ENCODE measurements around the gene ANGPT4.

ANGPT4 gene, protein sequence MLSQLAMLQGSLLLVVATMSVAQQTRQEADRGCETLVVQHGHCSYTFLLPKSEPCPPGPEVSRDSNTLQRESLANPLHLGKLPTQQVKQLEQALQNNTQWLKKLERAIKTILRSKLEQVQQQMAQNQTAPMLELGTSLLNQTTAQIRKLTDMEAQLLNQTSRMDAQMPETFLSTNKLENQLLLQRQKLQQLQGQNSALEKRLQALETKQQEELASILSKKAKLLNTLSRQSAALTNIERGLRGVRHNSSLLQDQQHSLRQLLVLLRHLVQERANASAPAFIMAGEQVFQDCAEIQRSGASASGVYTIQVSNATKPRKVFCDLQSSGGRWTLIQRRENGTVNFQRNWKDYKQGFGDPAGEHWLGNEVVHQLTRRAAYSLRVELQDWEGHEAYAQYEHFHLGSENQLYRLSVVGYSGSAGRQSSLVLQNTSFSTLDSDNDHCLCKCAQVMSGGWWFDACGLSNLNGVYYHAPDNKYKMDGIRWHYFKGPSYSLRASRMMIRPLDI

DNA sequence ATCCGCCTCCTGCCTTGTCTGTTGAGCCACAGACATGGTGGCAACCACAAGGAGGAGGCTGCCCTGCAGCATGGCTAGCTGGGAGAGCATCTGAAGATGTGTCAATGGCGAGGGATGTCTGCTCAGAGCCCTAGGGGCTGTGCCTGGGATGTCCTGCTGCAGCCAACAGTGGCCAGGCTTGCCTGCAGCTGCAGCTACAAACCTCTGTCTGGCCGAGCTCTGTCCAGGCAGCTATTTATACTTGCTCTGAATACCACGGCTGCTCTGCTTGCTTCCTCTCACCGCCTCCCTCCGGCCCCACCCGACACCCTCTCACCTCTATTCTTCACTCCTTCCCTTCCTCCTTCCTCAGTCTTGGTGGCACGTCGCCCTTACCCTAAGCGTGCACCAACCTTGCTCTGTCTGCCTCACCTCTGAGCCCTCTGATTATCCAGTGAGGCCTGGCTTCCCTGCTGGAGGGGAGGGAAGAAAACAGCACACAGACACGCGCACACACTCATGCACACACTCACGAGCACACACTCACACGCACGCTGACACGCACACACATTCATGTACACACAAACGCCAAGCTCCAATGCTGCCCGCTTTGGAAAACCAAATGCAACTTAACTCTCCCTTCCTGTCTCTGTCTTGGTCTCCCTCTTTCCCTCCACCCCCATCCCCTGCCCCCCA, at the start of gene ANGPT4:
Gene ANGPT4, minus strand, starts transcription at position 210 of the 675 bp plus-strand sequence. Its CDS starts 120 bp downstream, at position 90.
- DNase-seq (ENCODE audit: low read depth), result no peak

DNA sequence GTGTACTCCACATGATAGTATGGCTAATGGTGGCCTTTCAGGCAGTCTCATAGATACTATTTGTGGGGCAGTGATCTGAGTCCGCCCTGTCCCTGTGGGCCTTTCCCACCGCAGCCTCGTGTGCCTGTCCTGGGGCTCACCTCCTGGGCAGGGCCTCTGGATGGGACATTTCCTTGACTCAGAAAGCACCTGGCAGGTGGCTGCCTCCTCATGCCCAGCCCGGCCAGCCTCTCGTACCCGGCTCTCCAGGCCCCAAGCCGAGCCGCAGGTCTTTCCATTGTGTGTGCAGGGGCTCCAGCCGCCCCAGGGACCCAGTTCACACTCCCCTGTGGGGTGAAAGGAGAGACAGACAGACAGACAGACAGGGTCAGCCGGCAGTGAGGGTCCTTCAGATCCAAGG, 47.7 kb upstream of the ANGPT4 start:
- no peak for DNase-seq (ENCODE audit: low read depth)

DNA sequence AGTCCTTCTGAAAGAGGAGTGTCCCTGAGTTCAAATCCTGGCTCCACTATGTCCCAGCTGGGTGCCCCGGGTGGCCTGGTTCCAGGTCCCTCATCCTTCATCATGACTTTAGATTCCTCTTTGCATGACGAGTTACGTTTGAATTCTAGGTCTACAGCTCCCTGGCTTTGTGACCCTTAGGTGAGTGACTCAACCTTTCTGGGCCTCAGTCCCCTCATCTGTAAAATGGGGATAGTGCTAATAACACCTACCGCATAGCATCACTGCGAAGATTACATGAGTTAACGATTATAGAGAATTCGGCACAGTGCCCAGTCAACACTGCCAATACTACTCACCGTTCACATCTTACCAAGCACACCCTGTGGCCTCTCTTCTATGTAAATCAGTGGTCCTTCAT, 46.5 kb upstream of the ANGPT4 start:
- DNase-seq (ENCODE audit: low read depth), result no peak

DNA sequence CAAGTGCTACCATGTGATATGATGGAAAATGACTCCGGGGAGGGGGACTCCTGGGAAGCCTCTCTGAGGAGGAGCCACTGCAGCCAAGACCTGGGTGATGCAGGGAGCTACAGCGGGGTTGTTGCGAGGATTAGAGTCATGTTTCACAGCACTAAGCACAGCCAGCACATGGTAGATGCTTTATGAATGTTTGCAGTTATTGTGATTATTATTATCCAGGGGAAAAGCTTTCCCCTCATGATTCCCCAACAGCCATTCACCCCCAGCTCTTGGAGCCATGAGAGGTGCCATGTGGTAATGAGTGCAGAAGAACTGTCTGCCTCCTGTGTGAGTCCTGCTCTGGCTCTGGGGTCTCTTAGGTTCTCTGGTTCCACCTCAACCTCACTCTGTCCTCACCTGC, 46.1 kb upstream of the ANGPT4 start:
- no peak for DNase-seq (ENCODE audit: low read depth)

DNA sequence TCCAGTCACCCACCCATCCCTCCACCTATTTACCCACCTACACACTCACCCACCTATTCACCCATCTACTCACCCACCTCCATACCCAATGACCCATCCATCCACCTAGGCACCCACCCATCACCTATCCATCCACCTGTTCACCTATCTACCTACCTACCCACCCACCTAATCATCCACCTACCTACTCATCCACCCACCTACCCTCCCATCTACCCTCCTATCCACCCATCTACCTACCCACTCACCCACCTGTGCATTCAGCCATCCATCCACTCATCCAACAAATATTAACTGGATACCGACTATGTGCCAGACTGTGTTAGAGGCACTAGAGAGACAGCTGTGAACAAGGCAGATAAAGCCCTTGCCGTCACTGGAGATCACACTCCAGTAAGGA, 45.6 kb upstream of the ANGPT4 start:
- no peak for DNase-seq (ENCODE audit: low read depth)

DNA sequence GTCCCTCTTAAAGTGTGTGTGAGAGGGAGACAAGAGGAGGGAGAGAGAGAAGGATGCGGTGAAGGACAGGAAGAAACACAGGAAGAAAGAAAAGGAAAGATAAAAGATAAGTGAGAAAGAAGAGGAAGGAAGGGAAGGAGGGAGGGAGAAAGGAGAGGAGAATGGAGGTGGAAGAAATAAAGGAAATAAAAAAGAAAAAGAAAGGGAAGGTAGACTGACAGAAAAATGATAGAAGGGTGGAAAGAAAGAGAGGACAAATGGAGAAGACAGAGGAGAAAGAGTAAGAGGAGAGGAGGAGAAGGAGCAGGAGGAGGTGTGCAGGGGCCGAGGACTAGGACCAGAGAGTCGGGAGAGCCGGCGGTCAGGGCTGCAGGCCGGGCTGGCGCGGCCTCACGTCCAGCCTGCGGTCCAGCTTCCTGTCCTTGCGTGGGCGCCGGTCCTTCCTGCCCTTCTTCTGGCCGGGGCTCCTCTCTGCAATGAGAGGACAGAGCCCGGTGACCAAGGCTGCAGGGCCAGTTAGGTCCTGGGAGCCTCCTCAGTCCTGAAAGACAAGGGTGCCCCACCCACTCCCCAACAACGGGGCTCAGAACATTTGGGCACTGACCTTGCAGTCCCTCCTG, 44.0 kb upstream of the ANGPT4 start:
- DNase-seq (ENCODE audit: low read depth), result no peak

DNA sequence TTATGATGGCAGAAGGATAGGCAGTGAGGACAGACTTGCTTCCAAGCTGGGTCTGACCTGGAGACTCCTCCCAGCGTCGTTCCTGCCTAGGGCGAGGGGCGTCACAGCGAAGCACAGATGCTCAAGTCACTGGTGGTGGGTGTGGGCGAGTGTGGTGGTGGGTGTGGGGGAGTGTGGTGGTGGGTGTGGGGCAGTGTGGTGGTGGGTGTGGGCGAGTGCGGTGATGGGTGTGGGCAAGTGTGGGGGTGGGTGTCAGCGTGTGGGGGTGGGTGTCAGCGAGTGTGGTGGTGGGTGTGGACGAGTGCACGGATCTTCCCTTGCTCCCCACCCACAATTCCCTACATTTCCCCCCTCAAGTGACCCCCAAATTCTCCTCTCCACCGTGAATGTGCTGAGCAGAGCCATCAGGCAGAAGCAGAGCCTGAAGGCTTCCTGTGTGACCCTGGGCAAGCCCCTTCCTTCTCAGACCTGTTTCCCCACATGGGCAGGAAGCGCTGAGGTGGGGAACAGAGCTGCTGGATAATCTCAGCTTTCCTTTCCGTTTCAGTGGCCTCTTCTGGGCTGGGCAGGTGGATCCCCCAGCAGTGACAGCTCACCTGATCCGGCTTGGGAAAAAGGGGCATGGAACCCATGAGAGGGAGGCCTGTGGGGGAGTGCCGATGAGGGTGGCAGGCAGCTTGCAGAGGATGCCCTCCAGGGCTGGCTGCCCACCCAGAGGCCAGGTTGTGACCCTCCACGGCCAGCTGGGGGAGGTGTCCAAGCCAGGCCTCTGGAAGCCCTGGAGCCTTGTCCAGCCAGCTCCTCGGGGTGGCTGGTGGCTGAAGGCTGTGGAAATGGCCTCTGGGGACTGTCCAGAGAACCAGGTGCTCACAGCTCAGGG, 43.0 kb upstream of the ANGPT4 start:
- no peak for DNase-seq (ENCODE audit: low read depth)

DNA sequence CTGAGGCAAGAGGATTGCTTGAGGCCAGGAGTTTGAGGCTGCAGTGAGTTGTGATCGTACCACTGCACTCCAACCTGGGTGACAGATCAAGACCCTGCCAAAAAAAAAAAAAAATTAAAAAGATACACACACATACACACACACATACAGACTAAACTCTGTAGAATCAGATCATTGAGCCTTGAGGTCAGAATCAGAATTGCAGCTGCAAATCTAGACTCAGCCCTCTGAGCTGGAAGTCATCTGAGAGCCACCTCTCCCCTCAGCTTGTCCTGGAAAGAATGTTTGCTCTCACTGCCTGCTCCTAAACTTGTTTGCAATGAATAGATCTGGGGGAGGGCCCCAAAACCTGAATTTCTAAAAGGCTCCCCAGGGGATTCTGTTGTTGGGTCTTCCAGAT, 41.4 kb upstream of the ANGPT4 start:
- DNase-seq (ENCODE audit: low read depth), result no peak

DNA sequence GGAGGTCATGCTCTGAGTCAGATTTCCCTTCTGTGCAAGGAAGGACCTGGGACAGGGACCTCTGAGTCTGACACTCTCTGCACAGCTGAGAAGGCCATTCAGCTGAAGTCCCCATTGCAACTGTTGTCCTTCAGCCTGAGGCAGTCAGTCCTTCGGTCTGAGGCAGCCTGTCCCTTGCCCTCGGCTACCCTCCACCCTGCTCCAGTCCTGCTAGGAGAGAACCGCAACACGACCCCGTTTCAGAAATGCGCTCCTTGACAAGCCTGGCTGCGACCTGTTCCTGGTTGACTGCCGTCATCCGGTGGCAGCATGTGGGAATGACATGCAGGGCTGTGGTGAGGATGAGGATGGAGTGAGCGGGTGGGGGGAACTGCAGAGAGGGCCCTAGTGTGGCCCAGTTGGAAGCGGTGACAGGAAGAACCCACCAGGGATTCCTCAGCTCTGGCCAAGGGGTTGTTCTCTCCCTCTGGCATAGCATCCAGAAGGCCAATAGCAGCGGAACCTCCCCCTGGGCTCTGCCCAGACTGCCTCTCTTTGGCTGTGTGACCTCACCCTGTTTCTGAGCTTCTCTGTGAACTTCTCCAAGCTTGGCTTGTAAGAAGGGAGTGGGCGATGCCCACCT, 40.3 kb upstream of the ANGPT4 start:
- peak; percentile 53 for DNase-seq (ENCODE audit: low read depth)

DNA sequence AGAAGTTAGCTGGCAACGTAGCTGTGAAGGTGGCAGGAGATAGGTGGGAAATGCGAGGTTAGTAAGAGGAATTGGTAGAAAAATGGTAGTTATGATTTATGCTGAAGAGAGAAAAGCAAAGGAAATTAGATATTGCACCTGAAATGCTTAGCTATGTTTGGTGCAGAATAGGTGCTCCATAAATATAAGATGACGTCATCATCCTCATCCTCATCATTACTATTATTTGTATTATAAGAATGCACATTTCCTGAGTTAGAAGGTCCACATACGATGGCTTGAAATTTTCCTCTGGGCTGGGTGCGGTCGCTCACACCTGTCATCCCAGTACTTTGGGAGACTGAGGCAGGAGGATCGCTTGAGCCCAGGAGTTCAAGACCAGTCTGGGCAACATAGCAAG, 39.5 kb upstream of the ANGPT4 start:
- DNase-seq (ENCODE audit: low read depth), result no peak

DNA sequence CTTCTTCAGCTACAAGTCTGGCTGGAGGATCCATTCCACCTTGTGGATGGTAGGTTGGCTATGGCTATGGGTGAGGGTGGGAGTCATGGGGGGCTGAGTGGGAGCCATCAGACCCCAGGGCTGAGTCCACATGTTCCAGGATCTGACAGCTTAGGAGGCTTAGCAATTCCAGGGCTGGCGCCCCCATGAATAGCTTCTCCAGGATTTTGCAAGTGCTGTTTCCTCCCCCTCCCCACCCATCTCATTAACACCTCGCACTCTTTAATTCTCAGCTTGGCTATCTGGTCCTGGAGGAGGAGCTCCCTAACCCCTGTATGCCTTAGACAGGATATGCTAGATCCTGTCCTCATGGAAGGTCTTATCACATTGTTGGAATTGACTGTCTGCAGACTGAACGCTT, 39.0 kb upstream of the ANGPT4 start:
- DNase-seq (ENCODE audit: low read depth), result no peak

DNA sequence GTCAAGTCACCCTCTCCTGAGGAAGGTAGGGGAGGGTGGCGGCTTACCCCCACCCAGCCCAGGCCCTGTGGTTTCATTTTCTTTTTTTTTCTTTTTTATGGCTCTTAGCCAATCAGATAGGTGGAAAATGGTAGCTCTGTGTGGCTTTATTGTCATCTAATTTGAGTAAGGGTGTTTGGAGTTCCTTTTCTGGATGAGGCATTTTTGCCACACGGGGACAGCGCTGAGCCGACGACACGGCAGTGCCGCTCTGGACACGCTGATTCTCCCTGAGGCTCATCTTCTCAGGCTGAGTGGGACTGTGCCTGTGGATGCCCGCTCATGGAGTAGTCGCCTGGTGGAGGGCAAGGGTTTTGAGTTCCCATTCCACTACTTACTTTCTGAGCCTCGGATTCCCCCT, 37.6 kb upstream of the ANGPT4 start:
- DNase-seq (ENCODE audit: low read depth), result no peak

DNA sequence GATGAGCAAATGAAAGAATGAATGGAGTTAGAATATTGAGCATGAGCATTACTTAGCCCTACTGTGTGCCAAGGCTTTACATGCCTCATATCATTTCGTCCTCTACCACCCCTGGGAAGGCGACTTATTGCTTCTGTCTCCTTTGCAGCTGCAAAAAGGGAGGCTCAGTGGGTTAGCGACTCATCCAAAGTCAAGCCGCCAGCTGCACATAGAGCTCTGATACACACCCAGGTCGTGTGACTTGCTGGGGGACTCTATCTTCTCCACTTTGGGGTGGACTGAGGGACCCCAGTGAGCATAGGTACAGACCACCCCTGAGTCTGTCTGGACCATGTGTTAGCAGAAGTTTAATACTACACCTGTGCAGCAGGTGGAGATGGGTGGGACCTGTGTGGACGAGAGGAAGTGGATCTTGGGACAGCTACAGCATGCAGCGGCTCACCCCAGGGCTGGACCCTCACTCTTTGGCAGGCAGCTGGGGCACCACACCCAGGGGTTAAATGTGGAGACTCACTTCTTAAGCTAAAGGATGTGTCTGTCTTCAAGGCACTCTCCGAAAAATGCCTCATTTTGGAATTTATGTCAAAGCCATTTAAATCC, 36.2 kb upstream of the ANGPT4 start:
- no peak for DNase-seq (ENCODE audit: low read depth)

DNA sequence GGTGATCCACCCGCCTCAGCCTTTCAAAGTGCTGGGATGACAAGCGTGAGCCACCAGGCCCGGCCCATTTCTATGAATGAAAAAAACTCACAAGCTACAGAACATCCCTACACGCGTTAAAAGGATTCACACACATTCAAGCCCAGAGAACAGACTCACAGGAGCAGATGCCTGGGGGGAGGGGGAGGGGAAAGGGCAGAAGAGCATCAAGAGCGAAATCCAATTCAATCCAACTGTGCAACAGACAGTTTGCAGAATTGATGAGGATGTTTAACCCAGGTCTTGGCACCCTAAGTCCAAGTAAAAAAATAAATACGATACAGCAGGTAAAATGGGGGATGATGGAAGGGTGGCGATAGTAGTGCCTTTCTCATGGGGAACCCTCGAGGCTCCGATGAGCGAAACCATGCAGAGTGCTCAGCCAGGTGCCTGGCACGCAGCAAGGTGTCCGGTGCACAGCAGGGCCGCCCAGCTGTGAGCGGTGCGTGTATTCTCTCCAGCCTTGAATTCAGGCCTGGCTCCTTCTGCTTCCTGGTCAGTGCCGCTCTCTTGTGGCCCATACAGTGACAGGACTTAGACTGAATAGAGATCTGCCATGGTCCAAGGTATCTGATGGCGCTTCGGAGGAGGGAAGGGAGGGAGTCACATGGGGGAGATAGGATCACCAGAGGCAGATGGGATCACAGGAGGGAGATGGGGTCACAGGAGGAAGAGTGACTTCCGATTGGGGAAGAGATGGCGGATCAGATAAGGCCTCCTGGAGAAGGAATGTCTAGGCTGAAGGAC, 35.4 kb upstream of the ANGPT4 start:
- no peak for DNase-seq (ENCODE audit: low read depth)

DNA sequence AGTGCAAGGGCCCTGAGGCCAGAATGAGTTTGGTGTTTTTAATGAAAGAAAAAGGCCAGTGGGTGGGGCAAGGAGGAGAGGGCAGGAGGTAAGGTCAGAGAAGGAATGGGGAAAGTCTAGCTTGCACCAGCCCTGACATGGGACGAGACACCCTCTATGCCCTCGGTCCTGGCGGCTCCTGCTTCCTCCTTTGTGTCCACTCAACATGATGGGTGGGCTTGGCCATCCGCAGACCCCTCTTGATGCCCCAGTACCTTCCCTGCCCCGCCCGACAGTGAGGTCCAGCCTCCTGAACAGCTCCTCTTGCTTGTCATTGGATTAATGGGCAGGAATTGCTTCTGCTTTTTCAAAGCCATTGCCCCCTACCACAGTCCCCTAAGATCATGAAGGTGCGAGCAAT, 33.6 kb upstream of the ANGPT4 start:
- DNase-seq (ENCODE audit: low read depth), result no peak

DNA sequence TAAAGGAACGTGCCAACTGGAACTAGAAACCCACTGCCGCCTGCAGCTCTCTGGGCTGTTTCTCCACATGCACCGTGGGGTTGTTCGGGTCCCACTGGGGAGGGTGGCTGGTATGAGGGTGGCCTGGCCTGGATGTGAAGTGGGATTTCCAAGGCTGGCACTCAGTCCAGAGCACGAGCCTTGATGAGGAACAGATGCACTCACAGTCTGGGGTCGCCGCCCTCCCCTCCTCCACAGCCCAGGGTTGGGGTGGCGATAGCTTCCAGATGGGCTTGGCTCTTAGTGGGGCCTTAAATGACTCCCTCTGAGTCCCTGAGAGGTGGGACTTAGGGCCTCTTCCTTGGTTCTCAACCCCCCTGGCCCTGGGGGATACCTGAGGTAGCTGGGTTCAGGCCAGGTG, 30.7 kb upstream of the ANGPT4 start:
- no peak for DNase-seq (ENCODE audit: low read depth)

DNA sequence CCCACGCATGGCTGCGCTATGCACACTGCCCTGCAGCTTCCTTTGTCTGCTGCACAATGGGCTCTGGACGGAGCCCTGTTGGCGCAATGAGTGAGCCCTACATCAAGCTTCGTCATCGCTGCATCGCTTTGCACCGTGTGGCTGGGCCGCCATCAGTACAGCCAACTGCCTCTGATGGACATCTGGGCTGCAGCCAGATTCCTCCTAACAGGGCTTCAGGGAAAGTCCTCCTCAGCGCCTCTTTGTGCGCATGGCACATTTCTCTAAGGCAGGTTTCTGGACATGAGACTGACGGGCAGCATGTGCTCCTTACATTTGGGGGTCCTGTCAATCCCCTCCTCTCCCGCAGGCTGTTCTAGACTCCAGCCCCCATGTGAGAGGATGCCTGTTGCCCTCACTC, 29.7 kb upstream of the ANGPT4 start:
- no peak for DNase-seq (ENCODE audit: low read depth)

DNA sequence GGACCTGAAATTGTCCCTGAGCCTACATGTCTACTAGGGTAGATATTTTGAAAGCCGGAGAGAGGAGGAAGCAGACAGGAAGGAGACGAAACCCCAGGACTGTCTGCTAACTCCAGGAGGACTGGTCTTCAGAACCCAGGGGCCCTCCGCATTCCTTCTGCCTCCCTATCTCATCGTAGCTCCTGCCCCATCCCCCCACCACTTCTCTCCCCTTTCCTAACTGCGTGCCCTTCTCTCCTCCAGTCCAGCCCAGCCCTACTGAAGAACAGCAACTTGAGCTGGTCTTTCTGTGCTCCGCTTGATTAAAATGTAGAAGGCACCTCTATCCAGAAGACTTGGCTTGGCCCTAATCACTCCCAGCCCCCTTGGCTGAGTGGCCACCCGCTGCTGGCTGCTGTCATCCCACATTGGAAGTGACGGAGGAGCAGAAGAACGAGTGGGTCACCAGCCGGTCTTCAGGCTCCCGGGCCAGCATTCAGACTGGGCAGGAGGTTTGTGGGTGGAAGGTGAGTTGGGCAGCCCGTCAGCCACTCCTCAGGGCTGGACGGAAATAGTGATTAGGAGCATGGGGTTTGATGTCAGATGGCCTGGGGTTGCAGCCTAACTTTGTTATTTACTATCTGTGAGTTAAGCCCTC, 28.8 kb upstream of the ANGPT4 start:
- no peak for DNase-seq (ENCODE audit: low read depth)

DNA sequence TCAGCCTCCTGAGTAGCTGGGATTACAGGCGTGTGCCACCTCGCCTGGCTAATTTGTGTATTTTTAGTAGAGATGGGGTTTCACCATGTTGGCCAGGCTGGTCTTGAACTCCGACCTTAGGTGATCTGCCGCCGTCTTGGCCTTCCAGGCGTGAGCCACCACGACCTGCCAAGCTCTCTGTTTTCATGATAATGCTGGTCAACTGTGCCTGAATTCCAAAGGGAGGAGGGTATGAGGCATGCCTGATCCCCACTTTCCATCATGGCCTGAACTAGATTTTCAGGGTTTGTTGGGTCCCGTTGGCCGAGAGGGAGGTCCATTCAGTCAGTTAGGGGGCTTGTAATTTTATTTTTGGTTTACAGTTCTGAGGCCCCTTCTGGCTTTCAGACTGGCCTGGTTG, 28.0 kb upstream of the ANGPT4 start:
- DNase-seq (ENCODE audit: low read depth), result no peak

DNA sequence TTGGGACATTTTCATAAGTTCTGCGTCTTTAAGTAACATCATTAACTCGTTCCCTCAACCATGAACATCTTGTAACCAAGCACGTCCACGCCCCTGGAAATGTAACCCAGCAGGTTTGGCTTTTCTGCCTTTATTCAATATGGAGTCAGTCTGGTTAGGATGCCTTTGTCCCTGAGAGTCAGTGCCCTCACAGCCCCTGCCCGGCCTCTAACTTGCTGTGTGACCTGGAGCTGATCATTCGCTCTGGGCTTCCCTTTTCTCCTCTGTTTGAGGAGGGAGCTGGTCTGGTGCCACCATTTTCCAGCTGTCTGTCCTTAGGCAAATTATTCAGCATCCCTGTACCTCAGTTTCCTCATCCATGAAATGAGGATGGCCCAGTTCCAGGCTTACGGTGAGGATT, 26.5 kb upstream of the ANGPT4 start:
- DNase-seq (ENCODE audit: low read depth), result no peak
